KMS-11 (cell line): ENCODE measurements around the gene SEC24C.

Experiments used
- H2AFZ ChIP-seq: fragments of 200-600 bp; sonication (generic); 2 replicates; pipeline ENCODE4 v1.6.1; 2016; ENCODE audit warnings: antibody characterized with exemption, mixed run types, low read depth
- H3K27ac ChIP-seq: fragments of 200-600 bp; sonication (generic); 2 replicates; pipeline ENCODE4 v1.6.1; 2016; ENCODE audit warnings: mild to moderate bottlenecking, mixed run types
- H3K27me3 ChIP-seq: fragments of 200-600 bp; sonication (generic); 2 replicates; pipeline ENCODE4 v1.6.1; 2017; ENCODE audit warnings: mild to moderate bottlenecking, low read depth, mixed run types, moderate library complexity; ENCODE audit not compliant: insufficient read depth
- H3K36me3 ChIP-seq: fragments of 200-600 bp; sonication (generic); 2 replicates; pipeline ENCODE4 v1.6.1; 2017; ENCODE audit warnings: mild to moderate bottlenecking, mixed run types; ENCODE audit not compliant: insufficient read depth
- H3K4me1 ChIP-seq: fragments of 200-600 bp; sonication (generic); 2 replicates; pipeline ENCODE4 v1.6.1; 2016; ENCODE audit warnings: mild to moderate bottlenecking, low read depth, mixed run types; ENCODE audit not compliant: poor library complexity, severe bottlenecking
- H3K4me2 ChIP-seq: fragments of 200-600 bp; sonication (generic); 2 replicates; pipeline ENCODE4 v1.7.0; 2016; ENCODE audit warnings: mild to moderate bottlenecking, mixed run types
- H3K4me3 ChIP-seq: fragments of 200-600 bp; sonication (generic); IDR thresholded peaks from 2 replicates; pipeline ENCODE4 v1.6.1; 2017; ENCODE audit warnings: low read depth, low read length, mixed read lengths; ENCODE audit not compliant: insufficient read depth
- H3K79me2 ChIP-seq: fragments of 200-600 bp; sonication (generic); 2 replicates; pipeline ENCODE4 v1.6.1; 2016; ENCODE audit warnings: low read depth, mixed run types; ENCODE audit not compliant: insufficient read depth
- H3K9ac ChIP-seq: fragments of 200-600 bp; sonication (generic); 2 replicates; pipeline ENCODE4 v1.6.1; 2016; ENCODE audit warnings: mild to moderate bottlenecking, mixed run types
- H4K20me1 ChIP-seq: fragments of 200-600 bp; sonication (generic); 2 replicates; pipeline ENCODE4 v1.6.1; 2016; ENCODE audit warnings: mild to moderate bottlenecking, mixed run types; ENCODE audit not compliant: insufficient read depth
- TF ChIP-seq, protein P1 (sequence below): fragments of 200-600 bp; sonication (generic); conservative IDR thresholded peaks from 2 replicates; pipeline ENCODE4 v1.6.1; 2017; ENCODE audit warnings: low read depth, mild to moderate bottlenecking, antibody characterized with exemption, low read length, moderate library complexity, mixed read lengths

The SEC24C gene

DNA sequence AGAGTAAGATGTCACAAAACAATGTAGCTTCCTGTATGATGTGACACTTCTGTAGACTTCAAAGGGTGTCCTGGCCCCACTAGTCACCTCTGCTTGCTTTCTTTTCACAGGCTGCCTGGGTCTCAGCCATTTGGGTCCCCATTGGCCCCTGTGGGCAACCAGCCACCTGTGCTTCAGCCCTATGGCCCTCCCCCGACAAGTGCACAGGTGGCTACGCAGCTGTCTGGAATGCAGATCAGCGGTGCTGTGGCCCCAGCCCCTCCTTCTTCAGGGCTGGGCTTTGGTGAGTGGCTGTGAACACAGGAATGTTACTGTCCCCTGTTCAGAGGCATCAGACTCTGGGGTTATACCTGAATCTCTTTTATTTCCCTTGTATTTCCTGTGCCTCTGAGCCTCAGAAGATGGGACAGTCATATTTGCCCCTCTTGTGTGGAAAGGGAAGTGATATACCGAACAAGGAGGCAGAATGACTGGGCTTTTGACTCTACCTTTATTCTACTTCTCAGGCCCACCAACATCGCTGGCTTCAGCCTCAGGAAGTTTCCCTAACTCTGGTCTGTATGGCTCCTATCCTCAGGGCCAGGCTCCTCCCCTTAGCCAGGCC lies 15.4 kb downstream of the SEC24C start:
- no peak overlapping the region; the same call in 1 of the 2 replicates for H3K9ac ChIP-seq
- H3K4me2 ChIP-seq, result peak overlapping the region; percentile 36; the same call in 1 of the 2 replicates

DNA sequence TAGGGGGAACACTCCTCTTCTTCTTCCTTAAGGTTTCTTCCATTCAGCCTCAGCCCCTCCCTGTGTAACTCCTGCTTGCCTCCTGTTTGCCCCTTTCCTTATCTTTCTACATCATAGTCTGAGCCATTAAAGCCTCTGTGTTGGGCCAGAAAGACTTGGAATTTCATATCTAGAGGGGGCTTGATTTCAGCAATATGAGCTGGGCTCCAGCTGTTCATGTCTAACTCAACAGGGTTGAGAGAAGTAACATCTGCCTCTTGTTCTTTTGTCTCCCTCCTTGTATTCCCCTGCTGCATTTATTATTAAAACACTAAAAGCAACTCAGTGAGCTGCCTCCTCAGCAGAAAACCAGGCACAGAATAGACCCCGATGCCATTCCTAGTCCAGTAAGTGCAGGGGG lies 17.6 kb downstream of the SEC24C start:
- H3K79me2 ChIP-seq, result peaks cover 10% of the 10 kb centered on the region; the same call in 1 of the 2 replicates
- H4K20me1 ChIP-seq, result no peaks in the 10 kb centered on the region

More for the DNA sequence above, 15.4 kb downstream of the SEC24C start:
- Histone ChIP-seq H3K4me3 (no peak overlapping the region), H3K79me2 (peaks cover 10% of the 10 kb centered on the region; the same call in 1 of the 2 replicates), H3K4me1 (peaks cover 35% of the 10 kb centered on the region), H3K36me3 (peaks cover 6% of the 10 kb centered on the region; the same call in 1 of the 2 replicates), H2AFZ (no peak overlapping the region), H4K20me1 (no peaks in the 10 kb centered on the region), H3K27me3 (no peaks in the 10 kb centered on the region), H3K27ac (peak overlapping the region; percentile 56; the same call in 1 of the 2 replicates)
- TF ChIP-seq, protein P1, sequence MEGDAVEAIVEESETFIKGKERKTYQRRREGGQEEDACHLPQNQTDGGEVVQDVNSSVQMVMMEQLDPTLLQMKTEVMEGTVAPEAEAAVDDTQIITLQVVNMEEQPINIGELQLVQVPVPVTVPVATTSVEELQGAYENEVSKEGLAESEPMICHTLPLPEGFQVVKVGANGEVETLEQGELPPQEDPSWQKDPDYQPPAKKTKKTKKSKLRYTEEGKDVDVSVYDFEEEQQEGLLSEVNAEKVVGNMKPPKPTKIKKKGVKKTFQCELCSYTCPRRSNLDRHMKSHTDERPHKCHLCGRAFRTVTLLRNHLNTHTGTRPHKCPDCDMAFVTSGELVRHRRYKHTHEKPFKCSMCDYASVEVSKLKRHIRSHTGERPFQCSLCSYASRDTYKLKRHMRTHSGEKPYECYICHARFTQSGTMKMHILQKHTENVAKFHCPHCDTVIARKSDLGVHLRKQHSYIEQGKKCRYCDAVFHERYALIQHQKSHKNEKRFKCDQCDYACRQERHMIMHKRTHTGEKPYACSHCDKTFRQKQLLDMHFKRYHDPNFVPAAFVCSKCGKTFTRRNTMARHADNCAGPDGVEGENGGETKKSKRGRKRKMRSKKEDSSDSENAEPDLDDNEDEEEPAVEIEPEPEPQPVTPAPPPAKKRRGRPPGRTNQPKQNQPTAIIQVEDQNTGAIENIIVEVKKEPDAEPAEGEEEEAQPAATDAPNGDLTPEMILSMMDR, result no peak

DNA sequence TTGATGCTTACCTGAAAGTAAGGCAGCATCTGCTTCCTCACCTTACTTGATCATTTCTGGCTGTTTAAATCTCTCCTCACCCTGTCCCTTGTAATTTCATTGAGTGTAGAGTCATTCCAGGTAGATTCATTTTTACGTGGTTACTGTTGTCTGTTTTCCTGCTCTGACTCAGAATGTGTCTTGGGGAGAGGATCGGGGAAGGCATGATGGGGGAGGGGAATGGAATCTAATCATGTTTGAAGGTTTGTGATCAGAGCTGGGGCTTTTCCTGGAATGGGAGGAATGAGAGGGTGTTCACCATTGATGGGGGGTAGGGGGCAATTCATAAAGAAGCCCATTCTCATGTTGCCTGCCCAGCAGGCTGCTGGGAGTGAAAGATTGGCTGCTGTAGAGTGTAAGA lies 18.7 kb downstream of the SEC24C start:
- no peaks in the 10 kb centered on the region for H4K20me1 ChIP-seq
- H3K4me3 ChIP-seq, result no peak overlapping the region
- peaks cover 24% of the 10 kb centered on the region for H3K4me1 ChIP-seq
- TF ChIP-seq, protein P1, result no peak
- H3K27me3 ChIP-seq, result no peaks in the 10 kb centered on the region
- peaks cover 9% of the 10 kb centered on the region; the same call in 1 of the 2 replicates for H3K79me2 ChIP-seq
- H2AFZ ChIP-seq, result no peak overlapping the region
- no peak overlapping the region for H3K27ac ChIP-seq
- no peak overlapping the region for H3K4me2 ChIP-seq
- no peak overlapping the region for H3K9ac ChIP-seq
- peaks cover 6% of the 10 kb centered on the region; the same call in 1 of the 2 replicates for H3K36me3 ChIP-seq

More for the DNA sequence above, 17.6 kb downstream of the SEC24C start:
- peaks cover 35% of the 10 kb centered on the region for H3K4me1 ChIP-seq
- TF ChIP-seq, protein P1, result no peak
- no peak overlapping the region for H3K4me2 ChIP-seq
- H3K27ac ChIP-seq, result no peak overlapping the region
- no peak overlapping the region for H3K9ac ChIP-seq
- no peak overlapping the region for H2AFZ ChIP-seq
- peaks cover 6% of the 10 kb centered on the region; the same call in 1 of the 2 replicates for H3K36me3 ChIP-seq
- no peaks in the 10 kb centered on the region for H3K27me3 ChIP-seq
- no peak overlapping the region for H3K4me3 ChIP-seq

DNA sequence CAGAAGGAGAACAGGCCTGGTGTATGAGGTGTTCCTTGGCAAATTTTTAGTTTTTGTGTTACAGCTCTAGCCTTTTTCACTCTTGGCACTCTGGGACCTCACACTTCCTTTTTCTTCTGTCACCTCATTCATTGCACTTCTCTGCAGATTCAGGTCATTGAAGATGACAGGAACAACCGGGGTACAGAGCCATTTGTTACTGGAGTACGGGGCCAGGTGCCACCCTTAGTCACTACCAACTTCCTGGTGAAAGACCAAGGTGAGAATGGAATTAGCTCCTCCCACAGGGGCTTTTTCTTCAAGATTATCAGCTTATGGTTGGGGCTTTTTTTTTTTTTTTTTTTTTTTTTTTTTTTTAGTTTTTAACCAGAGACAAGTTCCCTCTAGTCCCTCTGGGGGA lies 19.2 kb downstream of the SEC24C start:
- H3K27ac ChIP-seq, result no peak overlapping the region
- TF ChIP-seq, protein P1, result no peak

More for the DNA sequence above, 19.2 kb downstream of the SEC24C start:
- Histone ChIP-seq H3K4me2 (no peak overlapping the region), H3K4me3 (no peak overlapping the region), H3K36me3 (peaks cover 6% of the 10 kb centered on the region; the same call in 1 of the 2 replicates), H4K20me1 (no peaks in the 10 kb centered on the region), H3K4me1 (peaks cover 20% of the 10 kb centered on the region), H3K9ac (no peak overlapping the region), H3K27me3 (no peaks in the 10 kb centered on the region), H2AFZ (no peak overlapping the region), H3K79me2 (peaks cover 5% of the 10 kb centered on the region; the same call in 1 of the 2 replicates)
